CD14-positive monocyte (primary cell): ENCODE results near the gene DDX51. TPM values are rescaled to one million over a fixed set of nuclear protein-coding genes. Genes with fewer than 3 reads are reported as not detected.

Source experiments
- DNase-seq, 3 donors: peaks; one replicate each; pipeline ENCODE4 v3.0.0-alpha.2; 2011 to 2022
- H2AFZ ChIP-seq: 2 replicates; pipeline ENCODE4 v1.6.0; 2012; ENCODE audit warnings: mild to moderate bottlenecking, low read depth, low read length, inconsistent platforms; ENCODE audit not compliant: insufficient read depth, poor library complexity, severe bottlenecking
- H3K27ac ChIP-seq, 2 donors: 1 replicate in 1 of 2; 2 replicates in 1 of 2; pipeline ENCODE4 v1.5.1; 2012 to 2013; ENCODE audit warnings: low read length in 2 of 2, control low read depth in 1 of 2, inconsistent platforms in 1 of 2, low read depth in 1 of 2, mild to moderate bottlenecking in 1 of 2
- H3K27me3 ChIP-seq, 2 donors: one replicate each; pipeline versions ENCODE4 v1.6.0 to v1.6.1; 2011 to 2013; ENCODE audit warnings: low read length in 2 of 2; ENCODE audit not compliant: control insufficient read depth in 2 of 2, insufficient read depth in 2 of 2
- H3K36me3 ChIP-seq, 2 donors: replicated peaks in 1 of 2; 1 replicate in 1 of 2; 2 replicates in 1 of 2; pipeline versions ENCODE4 v1.5.1 to v1.6.1; 2012 to 2013; ENCODE audit warnings: low read length in 2 of 2, control low read depth in 1 of 2, inconsistent platforms in 1 of 2, mild to moderate bottlenecking in 1 of 2; ENCODE audit not compliant: insufficient read depth in 2 of 2, control insufficient read depth in 1 of 2
- H3K4me1 ChIP-seq, 2 donors: 1 replicate in 1 of 2; 2 replicates in 1 of 2; pipeline versions ENCODE4 v1.5.1 to v1.6.1; 2012 to 2013; ENCODE audit warnings: low read length in 2 of 2, control low read depth in 1 of 2, inconsistent platforms in 1 of 2, mild to moderate bottlenecking in 1 of 2, moderate library complexity in 1 of 2; ENCODE audit not compliant: insufficient read depth in 2 of 2, control insufficient read depth in 1 of 2
- H3K4me2 ChIP-seq: replicated peaks from 2 replicates; pipeline ENCODE3; 2012; ENCODE audit warnings: low read length, moderate library complexity, mild to moderate bottlenecking; ENCODE audit not compliant: poor library complexity, severe bottlenecking; ENCODE audit errors: extremely low read depth
- H3K4me3 ChIP-seq, 3 experiments: fragments of 200-600 bp in 1 of 3; sonication (generic) in 1 of 3; replicated peaks in 1 of 3; 1 replicate in 2 of 3; 2 replicates in 1 of 3; pipeline ENCODE4 v1.5.1; 2011 to 2013; ENCODE audit warnings: low read length in 3 of 3, mild to moderate bottlenecking in 3 of 3, control low read depth in 2 of 3, low read depth in 2 of 3, inconsistent platforms in 1 of 3, moderate library complexity in 1 of 3
- H3K79me2 ChIP-seq: 2 replicates; pipeline ENCODE4 v1.6.0; 2012; ENCODE audit warnings: mild to moderate bottlenecking, control low read depth, inconsistent platforms, low read length, moderate library complexity; ENCODE audit not compliant: insufficient read depth
- H3K9ac ChIP-seq: 2 replicates; pipeline ENCODE4 v1.6.0; 2017; ENCODE audit warnings: low read length, mild to moderate bottlenecking; ENCODE audit not compliant: insufficient read depth, poor library complexity, severe bottlenecking
- H3K9me3 ChIP-seq, 2 donors: replicated peaks in 1 of 2; 1 replicate in 1 of 2; 2 replicates in 1 of 2; pipeline versions ENCODE4 v1.5.1 to v1.6.1; 2012 to 2013; ENCODE audit warnings: low read length in 2 of 2, control low read depth in 1 of 2; ENCODE audit not compliant: control insufficient read depth in 1 of 2, insufficient read depth in 1 of 2
- H4K20me1 ChIP-seq: 2 replicates; pipeline ENCODE4 v1.6.0; 2012; ENCODE audit warnings: mild to moderate bottlenecking, low read length, control low read depth, moderate library complexity; ENCODE audit not compliant: insufficient read depth
- H3K27ac Mint-ChIP-seq, 7 donors: one replicate each; pipeline ENCODE4 v1.8.0; 2020; ENCODE audit warnings: mild to moderate bottlenecking in 7 of 7, mixed read lengths in 7 of 7, moderate library complexity in 6 of 7, inconsistent platforms in 2 of 7
- H3K27me3 Mint-ChIP-seq, 3 donors: one replicate each; pipeline ENCODE4 v1.8.0; 2021 to 2022; ENCODE audit warnings: low read depth in 3 of 3, mild to moderate bottlenecking in 3 of 3, mixed read lengths in 3 of 3, moderate library complexity in 3 of 3, inconsistent platforms in 1 of 3
- H3K36me3 Mint-ChIP-seq, 2 donors: one replicate each; pipeline ENCODE4 v1.8.0; 2020; ENCODE audit warnings: mixed read lengths in 2 of 2, inconsistent platforms in 1 of 2, mild to moderate bottlenecking in 1 of 2
- H3K4me1 Mint-ChIP-seq: one replicate; pipeline ENCODE4 v1.8.0; 2020; ENCODE audit warnings: mild to moderate bottlenecking, mixed read lengths
- H3K4me3 Mint-ChIP-seq, 2 donors: one replicate each; pipeline ENCODE4 v1.8.0; 2020; ENCODE audit warnings: mild to moderate bottlenecking in 2 of 2, mixed read lengths in 2 of 2, moderate library complexity in 1 of 2
- H3K9me3 Mint-ChIP-seq, 7 donors: one replicate each; pipeline ENCODE4 v1.8.0; 2020 to 2022; ENCODE audit warnings: mixed read lengths in 7 of 7, mild to moderate bottlenecking in 6 of 7, moderate library complexity in 6 of 7, inconsistent platforms in 2 of 7
- WGBS: methylation state at CpG from one replicate; pipeline ENCODE4 v1.1.5; 2013; ENCODE audit warnings: missing lambda C conversion rate; ENCODE audit not compliant: insufficient coverage; 5-methylcytosine and 5-hydroxymethylcytosine counted together
- intact Hi-C, 2 donors: fragments of 100-400 bp; cut with micrococcal nuclease; formaldehyde crosslinking; loops; one replicate each; pipeline versions ENCODE4 v1.15.0 to v1.15.1; 2023
- polyA plus RNA-seq, 3 donors: library from polyadenylated mRNA; depleted of rRNA in 1 of 3; unstranded in 2 of 3; stranded (reverse) in 1 of 3; fragments of 300-500 nt in 2 of 3; fragments of >200 nt in 1 of 3; fragmentation: Illumina TruSeq in 2 of 3; gene quantifications; 1 replicate in 2 of 3; 2 replicates in 1 of 3; pipeline ENCODE4 v1.2.3, GENCODE V29; 2012 to 2021
- TF ChIP-seq, protein P1 (sequence below): fragments of 200-600 bp; IDR thresholded peaks from one replicate; pipeline ENCODE4 v1.8.0; 2022; ENCODE audit warnings: antibody characterized with exemption, mild to moderate bottlenecking

Gene DDX51
- polyA plus RNA-seq, 3 donors = 1.7 to 24.9 (median 2.7) TPM

DNA sequence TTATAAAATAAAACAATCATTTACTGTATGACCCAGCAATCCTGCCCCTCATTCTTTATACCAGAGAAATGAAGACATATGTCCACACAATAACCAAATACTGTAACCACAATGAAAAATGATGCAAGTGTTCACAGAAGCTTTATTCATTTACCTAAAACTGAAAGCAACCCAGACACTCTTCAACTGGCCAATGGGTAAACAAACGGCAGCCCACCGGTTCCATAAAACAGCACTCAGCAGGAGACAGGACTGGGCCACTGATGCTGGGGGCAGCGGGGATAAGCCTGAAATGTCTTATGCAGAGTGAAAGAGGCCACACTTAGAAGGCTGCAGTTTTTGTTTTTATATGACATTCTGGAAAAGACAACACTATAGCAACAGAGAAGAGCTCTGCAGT is 15.1 kb downstream of the DDX51 start:
- TF ChIP-seq, protein P1, sequence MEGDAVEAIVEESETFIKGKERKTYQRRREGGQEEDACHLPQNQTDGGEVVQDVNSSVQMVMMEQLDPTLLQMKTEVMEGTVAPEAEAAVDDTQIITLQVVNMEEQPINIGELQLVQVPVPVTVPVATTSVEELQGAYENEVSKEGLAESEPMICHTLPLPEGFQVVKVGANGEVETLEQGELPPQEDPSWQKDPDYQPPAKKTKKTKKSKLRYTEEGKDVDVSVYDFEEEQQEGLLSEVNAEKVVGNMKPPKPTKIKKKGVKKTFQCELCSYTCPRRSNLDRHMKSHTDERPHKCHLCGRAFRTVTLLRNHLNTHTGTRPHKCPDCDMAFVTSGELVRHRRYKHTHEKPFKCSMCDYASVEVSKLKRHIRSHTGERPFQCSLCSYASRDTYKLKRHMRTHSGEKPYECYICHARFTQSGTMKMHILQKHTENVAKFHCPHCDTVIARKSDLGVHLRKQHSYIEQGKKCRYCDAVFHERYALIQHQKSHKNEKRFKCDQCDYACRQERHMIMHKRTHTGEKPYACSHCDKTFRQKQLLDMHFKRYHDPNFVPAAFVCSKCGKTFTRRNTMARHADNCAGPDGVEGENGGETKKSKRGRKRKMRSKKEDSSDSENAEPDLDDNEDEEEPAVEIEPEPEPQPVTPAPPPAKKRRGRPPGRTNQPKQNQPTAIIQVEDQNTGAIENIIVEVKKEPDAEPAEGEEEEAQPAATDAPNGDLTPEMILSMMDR = no peak
- Histone ChIP-seq H3K9me3 (no peaks in the 10 kb centered on the region), H4K20me1 (no peaks in the 10 kb centered on the region), H3K27ac (no peak overlapping the region), H3K9ac (no peak overlapping the region), H2AFZ (no peak overlapping the region), H3K4me1 (no peaks in the 10 kb centered on the region), H3K4me3 (no peak overlapping the region), H3K79me2 (no peaks in the 10 kb centered on the region), H3K36me3 (peaks cover 20 to 35% of the 10 kb centered on the region in 2 donors), H3K4me2 (no peak overlapping the region), H3K27me3 (no peaks in the 10 kb centered on the region)
- H3K27me3 Mint-ChIP-seq = peaks cover 0 to 4% (median 0%) of the 10 kb centered on the region in 3 donors
- no peak overlapping the region for H3K4me3 Mint-ChIP-seq
- intact Hi-C loops = no loop called here
- H3K9me3 Mint-ChIP-seq = peaks cover 1 to 8% (median 5%) of the 10 kb centered on the region in 7 donors
- WGBS = 100% methylated on average over 2 of the region's 3 CpGs
- peaks cover 41 to 42% of the 10 kb centered on the region in 2 donors for H3K36me3 Mint-ChIP-seq
- DNase-seq = no peak
- H3K4me1 Mint-ChIP-seq = no peaks in the 10 kb centered on the region
- H3K27ac Mint-ChIP-seq = no peak overlapping the region

DNA sequence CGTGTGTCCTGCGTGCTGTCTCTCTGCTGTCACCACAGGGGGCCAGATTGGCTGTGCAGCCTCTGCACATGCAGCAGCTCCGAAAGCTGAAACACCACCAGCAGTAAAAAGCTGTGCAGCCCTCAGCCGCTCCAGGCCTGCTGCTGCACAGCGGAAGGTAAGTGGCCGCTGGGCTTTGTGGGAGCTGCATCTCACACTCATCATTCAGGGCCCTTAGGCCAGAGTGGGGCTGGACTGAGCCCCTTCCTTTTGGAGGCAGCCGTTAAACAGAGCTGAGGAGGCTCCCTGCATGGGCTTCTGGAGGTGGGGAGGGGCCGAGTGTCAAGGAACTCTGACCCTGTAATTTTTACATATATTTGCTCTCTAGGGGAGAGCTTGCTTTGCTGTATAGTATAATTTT is 17.1 kb downstream of the DDX51 start:
- H3K9me3 ChIP-seq = no peaks in the 10 kb centered on the region
- H3K36me3 ChIP-seq = peaks cover 25 to 46% of the 10 kb centered on the region in 2 donors
- Mint-ChIP-seq H3K36me3 (peaks cover 45% of the 10 kb centered on the region in 2 donors), H3K4me3 (no peak overlapping the region), H3K9me3 (peaks cover 1 to 8% (median 6%) of the 10 kb centered on the region in 7 donors), H3K4me1 (no peaks in the 10 kb centered on the region), H3K27me3 (peaks cover 0 to 1% (median 0%) of the 10 kb centered on the region in 3 donors), H3K27ac (no peak overlapping the region)
- intact Hi-C loops = no loop called here
- no peaks in the 10 kb centered on the region for H3K27me3 ChIP-seq
- H3K27ac ChIP-seq = no peak overlapping the region
- no peaks in the 10 kb centered on the region for H4K20me1 ChIP-seq
- 100% methylated on average over 6 of the region's 8 CpGs for WGBS
- no peak overlapping the region for H2AFZ ChIP-seq
- no peak overlapping the region for H3K9ac ChIP-seq
- no peaks in the 10 kb centered on the region for H3K79me2 ChIP-seq
- TF ChIP-seq, protein P1 = no peak
- H3K4me3 ChIP-seq = no peak overlapping the region
- H3K4me2 ChIP-seq = no peak overlapping the region
- no peaks in the 10 kb centered on the region for H3K4me1 ChIP-seq
- DNase-seq = no peak
